NT2/D1 (cell line): ENCODE measurements around the gene LETM1.

ENCODE experiments used
- YY1 ChIP-seq: IDR thresholded peaks from 2 replicates; pipeline ENCODE4 v1.6.1; 2011; ENCODE audit not compliant: insufficient read length, insufficient read depth
- ZNF274 ChIP-seq: IDR thresholded peaks from 2 replicates; pipeline ENCODE4 v1.6.1; 2011; ENCODE audit warnings: mild to moderate bottlenecking, low read depth, low read length

DNA sequence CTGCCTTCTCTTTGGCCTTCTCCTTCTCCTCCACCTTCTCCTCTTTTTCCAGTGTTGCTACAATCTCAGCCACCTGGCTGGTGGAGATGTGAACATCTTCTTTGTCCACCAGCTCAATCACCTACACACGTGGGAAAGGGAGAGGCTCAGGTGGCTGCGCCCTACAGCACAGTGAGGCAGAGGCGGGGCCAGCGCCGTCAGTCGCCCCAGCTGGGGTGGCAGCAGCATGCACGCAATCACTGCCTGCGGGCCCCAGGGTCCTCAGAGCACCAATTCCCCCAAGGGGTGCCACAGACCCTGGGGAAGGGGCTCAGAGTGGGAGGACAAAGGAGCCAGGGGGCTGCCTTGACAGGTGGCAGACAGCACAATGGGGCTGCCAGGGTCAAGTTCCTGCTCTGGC lies 41.5 kb downstream of the LETM1 start:
- TF ChIP-seq ZNF274 (no peak), YY1 (no peak)
